CD4-positive, alpha-beta memory T cell (primary cell): Measurements from ENCODE around the gene ELOVL6. TPM values are rescaled to one million over a fixed set of nuclear protein-coding genes. Genes with fewer than 3 reads are reported as not detected.
A peak's percentile ranks its signal among the peaks of the same experiment; 100 is the strongest.
"Not testable (repeated sequence)": the region's sequence is repeated elsewhere in the genome, so short reads cannot be mapped to it uniquely, and the experiment has no call there.

Experiments used
- CTCF ChIA-PET: fragments of 350-600 bp; sonication (Branson Sonifier 250); formaldehyde crosslinking; loops from one replicate; lab custom pipeline; 2021; ENCODE audit warnings: inconsistent platforms; ENCODE audit not compliant: partially characterized antibody; lab: Charles Lee
- POLR2A ChIA-PET: fragments of 350-600 bp; sonication (Branson Sonifier 250); formaldehyde crosslinking; loops from one replicate; lab custom pipeline; 2021; ENCODE audit not compliant: partially characterized antibody; lab: Charles Lee
- DNase-seq, 5 donors: peaks; one replicate each; pipeline versions ENCODE4 v3.0.0 to v3.0.0-alpha.2; 2020 to 2022; ENCODE audit warnings: mixed read lengths in 1 of 5
- H3K27ac ChIP-seq: one replicate; pipeline ENCODE4 v1.7.0; 2013; ENCODE audit warnings: low read depth, low read length
- H3K27me3 ChIP-seq: 2 replicates; pipeline ENCODE4 v1.7.0; 2013; ENCODE audit warnings: mild to moderate bottlenecking, low read length, moderate library complexity; ENCODE audit not compliant: insufficient read depth
- H3K36me3 ChIP-seq: 2 replicates; pipeline ENCODE4 v1.7.0; 2013; ENCODE audit warnings: mild to moderate bottlenecking, low read length, moderate library complexity; ENCODE audit not compliant: insufficient read depth
- H3K4me1 ChIP-seq: 2 replicates; pipeline ENCODE4 v1.7.0; 2013; ENCODE audit warnings: mild to moderate bottlenecking, low read length, moderate library complexity; ENCODE audit not compliant: insufficient read depth
- H3K4me3 ChIP-seq, 2 donors: one replicate each; pipeline ENCODE4 v1.7.0; 2013; ENCODE audit warnings: low read length in 2 of 2, mild to moderate bottlenecking in 1 of 2
- H3K9me3 ChIP-seq, 2 donors: one replicate each; pipeline ENCODE4 v1.7.0; 2013; ENCODE audit warnings: low read length in 2 of 2, control low read depth in 1 of 2; ENCODE audit not compliant: control insufficient read depth in 1 of 2
- H3K27ac Mint-ChIP-seq, 7 donors: one replicate each; pipeline ENCODE4 v1.8.0; 2020 to 2021; ENCODE audit warnings: mixed read lengths in 7 of 7, mild to moderate bottlenecking in 6 of 7, inconsistent platforms in 3 of 7, moderate library complexity in 3 of 7
- H3K27me3 Mint-ChIP-seq, 2 donors: one replicate each; pipeline ENCODE4 v1.8.0; 2020 to 2021; ENCODE audit warnings: mixed read lengths in 2 of 2
- H3K36me3 Mint-ChIP-seq, 2 donors: one replicate each; pipeline ENCODE4 v1.8.0; 2020 to 2021; ENCODE audit warnings: mixed read lengths in 2 of 2, inconsistent platforms in 1 of 2, mild to moderate bottlenecking in 1 of 2
- H3K4me1 Mint-ChIP-seq, 4 donors: one replicate each; pipeline ENCODE4 v1.8.0; 2020 to 2021; ENCODE audit warnings: mixed read lengths in 4 of 4, mild to moderate bottlenecking in 1 of 4
- H3K4me3 Mint-ChIP-seq, 8 donors: one replicate each; pipeline ENCODE4 v1.8.0; 2020 to 2021; ENCODE audit warnings: mixed read lengths in 8 of 8, mild to moderate bottlenecking in 7 of 8, moderate library complexity in 6 of 8, inconsistent platforms in 3 of 8
- H3K9me3 Mint-ChIP-seq, 8 donors: one replicate each; pipeline ENCODE4 v1.8.0; 2020 to 2021; ENCODE audit warnings: mixed read lengths in 8 of 8, mild to moderate bottlenecking in 5 of 8, inconsistent platforms in 3 of 8, moderate library complexity in 1 of 8
- intact Hi-C: fragments of 100-400 bp; cut with micrococcal nuclease; formaldehyde crosslinking; loops from one replicate; pipeline ENCODE4 v1.15.1; 2023
- polyA plus RNA-seq, 2 donors: library from polyadenylated mRNA; unstranded; fragments of 300-500 nt; fragmentation: Illumina TruSeq; gene quantifications; one replicate each; pipeline ENCODE4 v1.2.3, GENCODE V29; 2021
- total RNA-seq, 2 experiments: library from RNA; stranded (reverse); gene quantifications; one replicate each; pipeline ENCODE4 v1.2.3, GENCODE V29; 2021

ELOVL6 gene
- total and polyA plus RNA-seq, 4 experiments from 2014 or later, result 1.1 to 3.4 (median 2.3) TPM

GRCh38 chr4:110042545-110043517 is 155.6 kb downstream of the ELOVL6 start:
- Histone ChIP-seq H3K4me1 (no peaks in the 10 kb centered on the region), H3K36me3 (no peaks in the 10 kb centered on the region), H3K27me3 (no peaks in the 10 kb centered on the region), H3K27ac (no peak overlapping the region), H3K4me3 (no peak overlapping the region), H3K9me3 (no peaks in the 10 kb centered on the region)
- intact Hi-C loops, result no loop called here
- Mint-ChIP-seq H3K9me3 (no peaks in the 10 kb centered on the region), H3K27ac (no peak overlapping the region), H3K4me3 (no peak overlapping the region), H3K4me1 (no peaks in the 10 kb centered on the region), H3K27me3 (peaks cover 0 to 9% of the 10 kb centered on the region in 2 donors), H3K36me3 (no peaks in the 10 kb centered on the region)
- DNase-seq, result no peak
- CTCF ChIA-PET, result interaction anchor here (0.9 to 2.0 kb wide), 4 partner anchors 8 to 468 kb away, joined by 3 to 5 read pairs (median 4); no protein-coding TSS in a partner anchor
- POLR2A ChIA-PET, result interaction anchor here (0.6 kb wide), 1 partner anchor 18 kb away, joined by 3 read pairs; no protein-coding TSS in a partner anchor

- H3K27me3 Mint-ChIP-seq, result peaks cover 2 to 9% of the 10 kb centered on the region in 2 donors
- no peaks in the 10 kb centered on the region for H3K9me3 Mint-ChIP-seq
- Histone ChIP-seq H3K36me3 (no peaks in the 10 kb centered on the region), H3K9me3 (no peaks in the 10 kb centered on the region), H3K4me3 (no peak overlapping the region), H3K27ac (no peak overlapping the region), H3K4me1 (no peaks in the 10 kb centered on the region), H3K27me3 (no peaks in the 10 kb centered on the region)
- ChIA-PET CTCF (interaction anchor here (0.9 to 3.4 kb wide), 4 partner anchors 8 to 18 kb away, joined by 4 to 15 read pairs (median 5); no protein-coding TSS in a partner anchor), POLR2A (no interaction called here)
- no peak overlapping the region for H3K4me3 Mint-ChIP-seq
- H3K27ac Mint-ChIP-seq, result peak overlapping the region in 1 of 7 donors; percentile 17
- intact Hi-C loops, result no loop called here
- H3K36me3 Mint-ChIP-seq, result no peaks in the 10 kb centered on the region
- no peaks in the 10 kb centered on the region for H3K4me1 Mint-ChIP-seq
- no peak for DNase-seq
Measured at GRCh38 chr4:110041735-110042134, 156.7 kb downstream of the ELOVL6 start.

GRCh38 chr4:110039164-110039563 is 159.3 kb downstream of the ELOVL6 start:
- peaks cover 6 to 24% of the 10 kb centered on the region in 2 donors for H3K27me3 Mint-ChIP-seq
- CTCF ChIA-PET, result interaction anchor here (0.8 to 3.4 kb wide), 3 partner anchors 10 to 473 kb away, joined by 3 to 15 read pairs (median 4); no protein-coding TSS in a partner anchor
- DNase-seq, H3K4me3 Mint-ChIP-seq, H3K4me3 ChIP-seq, H3K9me3 Mint-ChIP-seq, H3K36me3 Mint-ChIP-seq, H3K4me1 ChIP-seq, POLR2A ChIA-PET, intact Hi-C loops, H3K4me1 Mint-ChIP-seq, H3K9me3 ChIP-seq, H3K27ac ChIP-seq, H3K36me3 ChIP-seq, H3K27me3 ChIP-seq: not testable (repeated sequence)
- H3K27ac Mint-ChIP-seq, result peak overlapping the region in 1 of 7 donors; percentile 20

- H3K4me3 Mint-ChIP-seq, result no peak overlapping the region
- DNase-seq, result no peak
- CTCF ChIA-PET, result interaction anchor here (0.8 to 1.4 kb wide), 2 partner anchors 16 to 20 kb away, joined by 3 to 9 read pairs; no protein-coding TSS in a partner anchor
Measured at GRCh38 chr4:110034026-110034393, 164.4 kb downstream of the ELOVL6 start.

DNA sequence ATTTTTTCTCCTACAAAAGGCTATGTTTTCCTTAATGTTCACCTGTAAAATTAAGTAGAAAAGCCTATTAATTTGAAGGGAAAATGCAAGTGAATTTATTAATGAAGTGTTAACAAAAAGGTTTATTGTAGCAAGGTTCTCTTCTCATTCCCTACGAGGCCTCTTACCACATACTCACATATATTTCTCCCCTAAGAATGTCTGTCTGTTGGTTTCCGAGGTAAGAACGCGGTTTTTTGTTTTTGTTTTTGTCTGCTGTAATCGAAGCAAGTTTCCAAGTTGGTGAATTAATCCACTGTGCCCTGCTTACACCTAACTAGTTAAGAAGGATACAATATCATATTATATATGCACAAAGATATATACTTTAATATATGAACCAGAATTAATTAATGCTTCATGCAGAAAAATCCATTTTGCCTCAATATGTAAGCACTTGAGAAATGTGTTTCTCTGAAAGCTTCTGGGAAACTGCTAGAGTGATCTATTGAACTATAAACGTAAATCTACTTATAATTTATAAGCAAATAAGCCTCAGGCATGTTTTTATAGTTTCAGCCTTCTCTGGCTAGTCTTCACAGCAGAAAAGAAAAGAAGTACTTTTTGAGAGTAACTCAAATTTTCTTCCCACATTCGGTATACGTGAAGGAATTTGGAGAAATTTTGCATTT is 164.9 kb downstream of the ELOVL6 start:
- intact Hi-C loops, result no loop called here

More at GRCh38 chr4:110034026-110034393, 164.4 kb downstream of the ELOVL6 start:
- Mint-ChIP-seq H3K27me3 (peaks cover 12 to 24% of the 10 kb centered on the region in 2 donors), H3K27ac (peak overlapping the region in 1 of 7 donors; percentile 19), H3K4me1 (peaks cover 0 to 2% (median 0%) of the 10 kb centered on the region in 4 donors), H3K36me3 (no peaks in the 10 kb centered on the region), H3K9me3 (peaks cover 0 to 2% (median 0%) of the 10 kb centered on the region in 8 donors)
- intact Hi-C loops, result no loop called here
- POLR2A ChIA-PET, result no interaction called here
- Histone ChIP-seq H3K4me1 (no peaks in the 10 kb centered on the region), H3K36me3 (no peaks in the 10 kb centered on the region), H3K27ac (no peak overlapping the region), H3K9me3 (no peaks in the 10 kb centered on the region), H3K4me3 (no peak overlapping the region), H3K27me3 (no peaks in the 10 kb centered on the region)

GRCh38 chr4:110032603-110033002 is 165.8 kb downstream of the ELOVL6 start:
- no peaks in the 10 kb centered on the region for H3K9me3 ChIP-seq
- no peak overlapping the region for H3K27ac Mint-ChIP-seq
- peaks cover 0 to 2% (median 0%) of the 10 kb centered on the region in 8 donors for H3K9me3 Mint-ChIP-seq
- no peak overlapping the region for H3K4me3 ChIP-seq
- peaks cover 0 to 2% (median 0%) of the 10 kb centered on the region in 4 donors for H3K4me1 Mint-ChIP-seq
- no peak for DNase-seq
- CTCF ChIA-PET, result no interaction called here
- no peak overlapping the region for H3K27ac ChIP-seq
- H3K27me3 Mint-ChIP-seq, result peaks cover 12 to 24% of the 10 kb centered on the region in 2 donors
- H3K4me3 Mint-ChIP-seq, result no peak overlapping the region
- no peaks in the 10 kb centered on the region for H3K27me3 ChIP-seq
- no peaks in the 10 kb centered on the region for H3K36me3 Mint-ChIP-seq
- POLR2A ChIA-PET, result no interaction called here
- intact Hi-C loops, result no loop called here
- H3K36me3 ChIP-seq, result no peaks in the 10 kb centered on the region
- no peaks in the 10 kb centered on the region for H3K4me1 ChIP-seq

More for the DNA sequence above, 164.9 kb downstream of the ELOVL6 start:
- Mint-ChIP-seq H3K4me1 (peaks cover 0 to 2% (median 0%) of the 10 kb centered on the region in 4 donors), H3K27ac (no peak overlapping the region), H3K36me3 (no peaks in the 10 kb centered on the region), H3K4me3 (no peak overlapping the region), H3K9me3 (peaks cover 0 to 2% (median 0%) of the 10 kb centered on the region in 8 donors), H3K27me3 (peaks cover 12 to 24% of the 10 kb centered on the region in 2 donors)
- no peaks in the 10 kb centered on the region for H3K9me3 ChIP-seq
- DNase-seq, result no peak
- no peaks in the 10 kb centered on the region for H3K4me1 ChIP-seq
- H3K27me3 ChIP-seq, result no peaks in the 10 kb centered on the region
- CTCF ChIA-PET, result interaction anchor here (0.8 to 1.4 kb wide), 2 partner anchors 16 to 20 kb away, joined by 3 to 9 read pairs; no protein-coding TSS in a partner anchor
- H3K4me3 ChIP-seq, result no peak overlapping the region
- POLR2A ChIA-PET, result no interaction called here
- H3K27ac ChIP-seq, result no peak overlapping the region
- H3K36me3 ChIP-seq, result no peaks in the 10 kb centered on the region
